HEK293T (cell line): ENCODE results near the gene ADPRM.

Experiments
- BHLHE40 ChIP-seq: fragments of 450-650 bp; IDR thresholded peaks from 2 replicates; pipeline ENCODE4 v1.6.1; 2016; ENCODE audit warnings: mild to moderate bottlenecking, moderate library complexity, borderline replicate concordance
- ELF4 ChIP-seq: fragments of 450-650 bp; IDR thresholded peaks from 2 replicates; pipeline ENCODE4 v1.6.1; 2017; ENCODE audit warnings: antibody characterized with exemption
- FOXA1 ChIP-seq: fragments of 450-650 bp; IDR thresholded peaks from 2 replicates; pipeline ENCODE4 v1.6.1; 2016; ENCODE audit warnings: mild to moderate bottlenecking
- LEF1 ChIP-seq: fragments of 450-650 bp; IDR thresholded peaks from 2 replicates; pipeline ENCODE4 v1.6.1; 2017; ENCODE audit warnings: mild to moderate bottlenecking, borderline replicate concordance
- NFRKB ChIP-seq: fragments of 450-650 bp; IDR thresholded peaks from 2 replicates; pipeline ENCODE4 v1.6.1; 2016; ENCODE audit warnings: mild to moderate bottlenecking, moderate library complexity

DNA sequence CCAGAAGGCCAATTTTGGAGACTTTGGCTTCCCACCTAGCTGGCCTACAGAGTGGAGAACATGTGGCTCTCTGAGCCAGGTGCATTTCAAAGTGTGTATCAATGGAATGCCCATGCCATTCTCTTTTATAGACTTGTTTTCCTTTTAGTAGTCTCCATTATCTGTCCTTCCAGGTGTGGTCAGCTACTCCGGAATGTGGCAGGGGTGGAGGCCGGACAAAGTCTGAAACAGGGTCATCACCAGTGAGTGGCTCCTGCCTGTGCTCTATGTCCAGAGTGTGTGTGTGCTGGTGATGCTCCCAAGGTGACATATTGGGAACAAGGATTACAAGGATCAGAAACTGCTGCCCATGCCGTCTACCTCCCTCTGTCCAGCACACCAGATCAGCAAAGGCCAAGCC is 36.3 kb downstream of the ADPRM start:
- no peak for TF ChIP-seq BHLHE40
- no peak for TF ChIP-seq ELF4
- no peak for TF ChIP-seq NFRKB
- no peak for TF ChIP-seq LEF1
- TF ChIP-seq FOXA1: no peak
